IMR-90 (cell line): ENCODE data around the gene TECTB. TPM values are rescaled to one million over a fixed set of nuclear protein-coding genes. Genes with fewer than 3 reads are reported as not detected.

ENCODE experiments used
- ATAC-seq: fragments of 200-7000 bp; cut with Tn5 transposase; 2 replicates; pipeline ENCODE4 v1.9.1; 2020; ENCODE audit warnings: low read depth, mild to moderate bottlenecking, moderate library complexity
- BruUV-seq: library from RNA; stranded (reverse); fragments of 400-500 nt; replicated peaks from 2 replicates; lab custom pipeline; 2021; lab: Mats Ljungman, UMichigan
- CTCF ChIA-PET: fragments of 300-600 bp; formaldehyde crosslinking; extraction: SDS; loops from one replicate; lab custom pipeline; 2021; ENCODE audit warnings: antibody characterized with exemption; lab: Yijun Ruan, JAX
- POLR2A ChIA-PET: fragments of 300-600 bp; sonication (Branson Sonifier 250); formaldehyde crosslinking; loops from one replicate; lab custom pipeline; 2022; ENCODE audit warnings: antibody characterized with exemption; ENCODE audit not compliant: unreplicated experiment; lab: Charles Lee
- DNase-seq: peaks from one replicate; pipeline ENCODE4 v3.0.0; 2013
- H2AFZ ChIP-seq: replicated peaks from 2 replicates; pipeline ENCODE3; 2013; ENCODE audit warnings: low read length, mild to moderate bottlenecking; ENCODE audit not compliant: poor library complexity
- H2AK5ac ChIP-seq: 2 replicates; pipeline ENCODE4 v1.6.1; 2013; ENCODE audit warnings: low read depth, low read length, inconsistent platforms
- H2AK9ac ChIP-seq: replicated peaks from 2 replicates; pipeline ENCODE3; 2013; ENCODE audit warnings: mild to moderate bottlenecking, low read depth, low read length, moderate library complexity; ENCODE audit not compliant: poor library complexity
- H2BK120ac ChIP-seq: 2 replicates; pipeline ENCODE4 v1.6.1; 2013; ENCODE audit warnings: low read depth, low read length, inconsistent platforms
- H2BK15ac ChIP-seq: 3 replicates; pipeline ENCODE4 v1.6.1; 2013; ENCODE audit warnings: low read depth, low read length, inconsistent platforms
- H2BK20ac ChIP-seq: 2 replicates; pipeline ENCODE4 v1.6.1; 2013; ENCODE audit warnings: low read depth, mild to moderate bottlenecking, inconsistent platforms, low read length, moderate library complexity
- H2BK5ac ChIP-seq: 2 replicates; pipeline ENCODE4 v1.6.1; 2013; ENCODE audit warnings: mild to moderate bottlenecking, low read depth, low read length, inconsistent platforms; ENCODE audit not compliant: poor library complexity, severe bottlenecking
- H3K14ac ChIP-seq: replicated peaks from 2 replicates; pipeline ENCODE4 v1.6.1; 2013; ENCODE audit warnings: low read depth, low read length, inconsistent platforms
- H3K18ac ChIP-seq: 2 replicates; pipeline ENCODE4 v1.6.1; 2013; ENCODE audit warnings: low read depth, low read length, control low read depth
- H3K23ac ChIP-seq: 2 replicates; pipeline ENCODE4 v1.6.1; 2013; ENCODE audit warnings: low read depth, low read length, inconsistent platforms
- H3K27ac ChIP-seq: 2 replicates; pipeline ENCODE4 v1.5.1; 2013; ENCODE audit warnings: mild to moderate bottlenecking, control low read depth, low read length; ENCODE audit not compliant: insufficient read depth
- H3K27me3 ChIP-seq: 2 replicates; pipeline ENCODE4 v1.6.1; 2013; ENCODE audit warnings: low read length; ENCODE audit not compliant: control insufficient read depth, insufficient read depth
- H3K36me3 ChIP-seq: 2 replicates; pipeline ENCODE4 v1.6.1; 2013; ENCODE audit warnings: low read length, mixed read lengths; ENCODE audit not compliant: control insufficient read depth, insufficient read depth
- H3K4ac ChIP-seq: 2 replicates; pipeline ENCODE4 v1.6.1; 2013; ENCODE audit warnings: low read depth, low read length, inconsistent platforms
- H3K4me1 ChIP-seq: 2 replicates; pipeline ENCODE4 v1.6.1; 2013; ENCODE audit warnings: low read length, mixed read lengths; ENCODE audit not compliant: control insufficient read depth, insufficient read depth
- H3K4me2 ChIP-seq: 2 replicates; pipeline ENCODE4 v1.6.1; 2013; ENCODE audit warnings: low read depth, mild to moderate bottlenecking, control low read depth, low read length, moderate library complexity
- H3K4me3 ChIP-seq: 2 replicates; pipeline ENCODE4 v1.5.1; 2013; ENCODE audit warnings: low read depth, mild to moderate bottlenecking, control low read depth, low read length, moderate library complexity; ENCODE audit not compliant: insufficient read depth
- H3K56ac ChIP-seq: 2 replicates; pipeline ENCODE4 v1.6.1; 2013; ENCODE audit warnings: low read length, inconsistent platforms; ENCODE audit not compliant: insufficient read depth; ENCODE audit errors: extremely low read depth
- H3K79me1 ChIP-seq, 2 experiments: 2 replicates each; pipeline ENCODE4 v1.6.1; 2013; ENCODE audit warnings: low read length in 2 of 2, inconsistent platforms in 1 of 2, low read depth in 1 of 2
- H3K9ac ChIP-seq: 2 replicates; pipeline ENCODE4 v1.6.1; 2013; ENCODE audit warnings: low read depth, low read length, control low read depth
- H3K9me1 ChIP-seq: 2 replicates; pipeline ENCODE4 v1.6.1; 2013; ENCODE audit warnings: low read length, inconsistent platforms; ENCODE audit not compliant: insufficient read depth
- H3K9me3 ChIP-seq: 2 replicates; pipeline ENCODE4 v1.6.1; 2013; ENCODE audit warnings: low read length; ENCODE audit not compliant: control insufficient read depth, insufficient read depth
- H4K20me1 ChIP-seq: 2 replicates; pipeline ENCODE4 v1.6.1; 2013; ENCODE audit warnings: low read length, inconsistent platforms; ENCODE audit not compliant: insufficient read depth
- H4K5ac ChIP-seq: 2 replicates; pipeline ENCODE4 v1.6.1; 2013; ENCODE audit warnings: mild to moderate bottlenecking, low read depth, low read length, control low read depth
- H4K8ac ChIP-seq, 2 experiments: 2 replicates each; pipeline ENCODE4 v1.6.1; 2013; ENCODE audit warnings: low read depth in 2 of 2, low read length in 2 of 2, control low read depth in 1 of 2, inconsistent platforms in 1 of 2
- H4K91ac ChIP-seq: 2 replicates; pipeline ENCODE4 v1.6.1; 2013; ENCODE audit warnings: low read depth, low read length, inconsistent platforms; ENCODE audit not compliant: insufficient read depth
- BHLHE40 ChIP-seq: fragments of 150-350 bp; IDR thresholded peaks from 2 replicates; pipeline ENCODE4 v1.6.1; 2016; ENCODE audit warnings: mild to moderate bottlenecking, low read depth, low read length
- CEBPB ChIP-seq: IDR thresholded peaks from 2 replicates; pipeline ENCODE4 v1.6.1; 2012; ENCODE audit warnings: low read depth, low read length, improper control_type of control experiment
- CHD1 ChIP-seq: IDR thresholded peaks from 2 replicates; pipeline ENCODE4 v1.6.1; 2012; ENCODE audit warnings: low read depth, low read length, improper control_type of control experiment
- CTCF ChIP-seq: conservative IDR thresholded peaks from 2 replicates; pipeline ENCODE4 v1.5.1; 2012; ENCODE audit warnings: mild to moderate bottlenecking, low read depth, low read length, improper control_type of control experiment
- ELK1 ChIP-seq: fragments of 150-350 bp; IDR thresholded peaks from 2 replicates; pipeline ENCODE4 v1.6.1; 2016; ENCODE audit warnings: low read depth, mild to moderate bottlenecking, low read length, moderate library complexity, borderline replicate concordance
- FOS ChIP-seq: fragments of 150-350 bp; IDR thresholded peaks from 2 replicates; pipeline ENCODE4 v1.6.1; 2016; ENCODE audit warnings: low read depth, low read length
- MAFK ChIP-seq: IDR thresholded peaks from 2 replicates; pipeline ENCODE4 v1.6.1; 2012; ENCODE audit warnings: low read depth, low read length, improper control_type of control experiment
- MAZ ChIP-seq: IDR thresholded peaks from 2 replicates; pipeline ENCODE4 v1.6.1; 2012; ENCODE audit warnings: low read depth, mild to moderate bottlenecking, low read length, improper control_type of control experiment, moderate library complexity, borderline replicate concordance
- MXI1 ChIP-seq: IDR thresholded peaks from 2 replicates; pipeline ENCODE4 v1.6.1; 2012; ENCODE audit warnings: low read depth, mild to moderate bottlenecking, low read length, moderate library complexity, borderline replicate concordance
- NFE2L2 ChIP-seq: fragments of 150-350 bp; IDR thresholded peaks from 2 replicates; pipeline ENCODE4 v1.6.1; 2016; ENCODE audit warnings: low read depth, mild to moderate bottlenecking, low read length
- POLR2A ChIP-seq: IDR thresholded peaks from 2 replicates; pipeline ENCODE4 v1.6.1; 2012; ENCODE audit warnings: mild to moderate bottlenecking, low read depth, low read length
- RAD21 ChIP-seq: IDR thresholded peaks from 2 replicates; pipeline ENCODE4 v1.6.1; 2012; ENCODE audit warnings: low read length, improper control_type of control experiment
- RCOR1 ChIP-seq: IDR thresholded peaks from 2 replicates; pipeline ENCODE4 v1.6.1; 2012; ENCODE audit warnings: mild to moderate bottlenecking, low read length, improper control_type of control experiment; ENCODE audit not compliant: insufficient replicate concordance
- RFX5 ChIP-seq: IDR thresholded peaks from 2 replicates; pipeline ENCODE4 v1.8.0; 2012; ENCODE audit warnings: low read depth, mild to moderate bottlenecking, low read length, moderate library complexity
- SMC3 ChIP-seq: fragments of 150-350 bp; IDR thresholded peaks from 2 replicates; pipeline ENCODE4 v1.6.1; 2016; ENCODE audit warnings: low read depth, mild to moderate bottlenecking, antibody characterized with exemption, low read length, moderate library complexity
- USF2 ChIP-seq: fragments of 150-350 bp; IDR thresholded peaks from 2 replicates; pipeline ENCODE4 v1.6.1; 2017; ENCODE audit warnings: mild to moderate bottlenecking, antibody characterized with exemption, low read length, low read depth
- WGBS, 2 experiments: methylation state at CpG; one replicate each; pipeline versions ENCODE4 v1.1.5 to v1.1.7; 2013; ENCODE audit warnings: missing lambda C conversion rate in 2 of 2; ENCODE audit not compliant: insufficient read length in 1 of 2; ENCODE audit errors: extremely low coverage in 2 of 2; 5-methylcytosine and 5-hydroxymethylcytosine counted together
- dilution Hi-C: fragments of 300-500 bp; cut with HindIII; formaldehyde crosslinking; loops from one replicate; pipeline ENCODE4 v1.14.3; 2018; ENCODE audit warnings: low sequenced_read_pairs; ENCODE audit not compliant: unreplicated experiment
- in situ Hi-C: fragments of 300-500 bp; cut with MboI; formaldehyde crosslinking; loops from 3 replicates; pipeline ENCODE4 v1.14.3; 2019; ENCODE audit warnings: low sequenced_read_pairs, inconsistent platforms, mixed read lengths
- intact Hi-C: fragments of 100-400 bp; cut with micrococcal nuclease; formaldehyde crosslinking; loops from 2 replicates; pipeline ENCODE4 v1.10.0; 2022
- polyA plus RNA-seq, 3 experiments: library from polyadenylated mRNA; depleted of rRNA; stranded (reverse); fragments of >200 nt; gene quantifications; 2 replicates each; pipeline ENCODE4 v1.2.3, GENCODE V29; 2012; ENCODE audit warnings: low replicate concordance in 1 of 3
- total RNA-seq: library from RNA; depleted of rRNA; stranded (reverse); fragments of >200 nt; gene quantifications from 2 replicates; pipeline ENCODE4 v1.2.3, GENCODE V29; 2012

Gene TECTB
- total and polyA plus RNA-seq, 2 of the 4 experiments (the other 2 are of a cell fraction), result not detected

- POLR2A ChIA-PET, result no interaction called here
- no peaks in the 10 kb centered on the region for H3K4me1 ChIP-seq
- dilution Hi-C loops (no loop called here), in situ Hi-C loops (no loop called here), intact Hi-C loops (no loop called here)
- H2BK15ac ChIP-seq, result no peak overlapping the region
- no peaks in the 10 kb centered on the region for H3K79me1 ChIP-seq
- H2AK5ac ChIP-seq, result no peak overlapping the region
- H2BK120ac ChIP-seq, result no peak overlapping the region
- TF ChIP-seq RAD21 (no peak), NFE2L2 (no peak), SMC3 (no peak), FOS (no peak), RCOR1 (no peak), CTCF (no peak), POLR2A (no peak), MXI1 (no peak), RFX5 (no peak), CEBPB (no peak), MAZ (no peak), BHLHE40 (no peak), CHD1 (no peak), USF2 (no peak), ELK1 (no peak), MAFK (no peak)
- no peaks in the 10 kb centered on the region for H3K36me3 ChIP-seq
- H2BK20ac ChIP-seq, result no peak overlapping the region
- H3K14ac ChIP-seq, result no peak overlapping the region
- no peak overlapping the region for H3K27ac ChIP-seq
- H3K4ac ChIP-seq, result no peak overlapping the region
- no peaks in the 10 kb centered on the region for H3K9me3 ChIP-seq
- no peak overlapping the region for H4K91ac ChIP-seq
- no peak overlapping the region for H2AFZ ChIP-seq
- H3K9me1 ChIP-seq, result no peaks in the 10 kb centered on the region
- no peak overlapping the region for H4K5ac ChIP-seq
- H3K4me2 ChIP-seq, result no peak overlapping the region
- WGBS, 2 experiments, result no CpG with 5 or more reads among the region's 3 CpGs
- H4K20me1 ChIP-seq, result no peaks in the 10 kb centered on the region
- H3K56ac ChIP-seq, result no peak overlapping the region
- CTCF ChIA-PET, result no interaction called here
- H3K18ac ChIP-seq, result no peak overlapping the region
- H3K9ac ChIP-seq, result no peak overlapping the region
- H2AK9ac ChIP-seq, result no peak overlapping the region
- ATAC-seq (no peak), DNase-seq (no peak)
- H3K27me3 ChIP-seq, result no peaks in the 10 kb centered on the region
- no TSS peak for BruUV-seq
- no peak overlapping the region for H3K4me3 ChIP-seq
- H3K23ac ChIP-seq, result no peak overlapping the region
- H4K8ac ChIP-seq, result no peak overlapping the region
- H2BK5ac ChIP-seq, result no peak overlapping the region
Observed at GRCh38 chr10:112352044-112352443, 68.8 kb downstream of the TECTB start.
